ENCODE data around the gene TASL.

GRCh38 chrX:30530606-30531005 is 47.0 kb downstream of the TASL start:
- no peak for TF ChIP-seq EZH2 (IDR thresholded peaks at IDR 0.05)
- no peak for TF ChIP-seq CTCF (IDR thresholded peaks at IDR 0.05)
